ENCODE measurements around the gene BPTF.
A peak's percentile ranks its signal among the peaks of the same experiment; 100 is the strongest.
"Not testable (repeated sequence)": the region's sequence is repeated elsewhere in the genome, so short reads cannot be mapped to it uniquely, and the experiment has no call there.

The BPTF gene

DNA sequence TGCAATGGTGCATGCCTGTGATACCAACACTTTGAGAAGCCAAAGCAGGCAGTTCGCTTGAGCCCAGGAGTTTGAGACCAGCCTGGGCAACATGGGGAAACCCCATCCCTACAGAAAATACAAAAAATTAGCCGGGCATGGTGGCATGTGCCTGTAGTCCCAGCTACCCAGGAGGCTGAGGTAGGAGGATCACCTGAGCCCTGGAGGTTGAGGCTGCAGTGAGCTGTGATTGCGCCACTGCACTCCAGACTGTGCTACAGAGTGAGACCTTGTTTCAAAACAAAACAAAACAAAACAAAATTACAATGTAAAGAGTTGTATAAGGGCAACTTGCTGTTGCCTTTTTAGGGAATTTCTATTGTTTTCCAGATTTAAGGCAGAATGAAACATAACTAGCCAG lies 155.6 kb downstream of the BPTF start:
- not testable (repeated sequence) for DNase-seq

DNA sequence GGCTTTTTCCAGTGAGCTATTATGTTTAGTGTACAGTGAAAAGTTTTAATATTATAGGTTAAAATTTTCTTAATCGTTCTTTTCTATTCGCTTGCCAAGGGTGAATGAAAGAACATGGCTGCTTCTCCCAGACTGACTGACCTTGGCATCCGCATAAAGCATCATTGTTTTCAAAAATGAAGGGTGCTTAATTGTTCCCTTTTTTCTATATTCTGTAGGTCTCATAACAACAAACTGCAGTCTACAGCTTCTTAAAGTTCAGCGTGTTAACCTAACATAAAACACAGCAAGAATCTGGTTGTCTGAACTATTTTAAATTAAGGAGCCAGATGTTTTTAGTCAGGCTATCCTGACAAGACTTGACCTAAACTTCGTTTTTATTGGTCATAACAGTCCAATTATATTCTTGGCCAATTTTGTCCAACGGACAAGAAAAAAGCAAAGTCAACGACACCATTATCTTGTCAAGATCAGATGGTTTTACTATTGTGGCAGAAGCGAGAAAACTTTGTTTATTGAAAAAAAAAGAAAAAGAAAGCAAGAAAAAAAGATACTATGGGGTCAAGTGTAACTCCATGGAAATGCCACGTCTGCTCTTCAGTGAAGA lies 156.8 kb downstream of the BPTF start:
- DNase-seq: no peak

DNA sequence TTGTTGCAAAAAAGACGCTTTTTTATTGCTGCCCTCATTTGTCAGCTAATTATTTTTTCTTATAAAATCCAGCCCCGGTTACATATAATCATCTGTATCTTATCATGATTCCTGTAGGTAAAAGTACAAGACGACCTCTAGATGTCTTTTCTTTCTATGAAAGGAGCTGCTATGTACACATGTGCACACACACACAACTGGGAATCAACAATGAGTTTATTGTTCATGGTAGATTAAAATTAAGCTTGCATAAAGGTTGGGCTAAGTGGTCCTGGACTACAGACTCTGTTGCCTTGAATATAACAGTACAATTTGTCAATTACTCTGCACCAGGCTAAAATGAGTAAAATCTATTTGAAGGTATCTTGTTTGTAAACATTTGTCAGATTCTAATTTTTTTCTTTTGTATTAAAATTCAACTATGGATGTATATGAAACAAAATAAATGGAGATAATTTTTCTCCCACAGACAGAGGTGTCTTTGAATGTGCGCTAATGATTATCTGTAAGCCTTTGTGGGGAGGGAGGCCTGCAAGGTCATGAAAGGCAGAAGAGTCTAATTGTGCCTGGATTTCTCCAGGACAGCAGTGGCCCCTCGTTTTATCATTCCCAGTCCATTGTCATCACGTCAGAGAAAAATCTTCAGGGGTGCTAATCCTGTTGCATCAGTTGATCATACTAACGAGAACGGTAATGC lies 157.5 kb downstream of the BPTF start:
- DNase-seq: no peak

DNA sequence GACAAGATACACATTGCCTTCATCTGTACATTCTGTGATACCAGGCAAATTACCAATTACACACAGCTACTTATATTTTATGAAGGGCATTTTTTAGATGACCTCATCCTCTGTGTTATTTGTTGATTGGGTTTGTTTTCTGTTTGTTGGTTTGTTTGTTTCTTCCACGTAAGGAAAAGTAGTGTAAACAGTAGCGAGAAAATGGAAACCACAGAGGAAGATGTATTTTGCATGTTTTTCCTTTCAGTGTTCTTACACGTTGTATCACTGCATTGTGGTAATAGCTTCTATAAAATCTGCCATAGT lies 158.0 kb downstream of the BPTF start:
- DNase-seq: no peak

DNA sequence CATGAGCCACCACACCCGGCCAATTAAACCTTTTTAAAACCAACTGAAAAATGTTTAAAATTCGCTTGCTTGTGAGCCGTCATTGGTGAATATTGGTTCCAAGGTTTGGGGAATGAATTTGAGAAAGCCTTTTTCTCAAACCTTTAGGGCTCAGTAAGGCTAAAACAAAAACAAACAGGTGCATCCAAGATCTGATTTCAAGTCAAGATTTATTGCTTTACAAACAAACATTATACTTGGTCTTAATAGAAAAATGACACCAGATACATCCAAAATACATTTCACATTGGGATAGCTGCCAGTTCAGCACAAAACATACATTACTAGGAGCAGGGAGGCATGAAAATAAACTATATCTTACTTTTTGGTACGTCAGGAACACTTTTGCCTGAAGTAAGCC lies 165.6 kb downstream of the BPTF start:
- no peak for DNase-seq

DNA sequence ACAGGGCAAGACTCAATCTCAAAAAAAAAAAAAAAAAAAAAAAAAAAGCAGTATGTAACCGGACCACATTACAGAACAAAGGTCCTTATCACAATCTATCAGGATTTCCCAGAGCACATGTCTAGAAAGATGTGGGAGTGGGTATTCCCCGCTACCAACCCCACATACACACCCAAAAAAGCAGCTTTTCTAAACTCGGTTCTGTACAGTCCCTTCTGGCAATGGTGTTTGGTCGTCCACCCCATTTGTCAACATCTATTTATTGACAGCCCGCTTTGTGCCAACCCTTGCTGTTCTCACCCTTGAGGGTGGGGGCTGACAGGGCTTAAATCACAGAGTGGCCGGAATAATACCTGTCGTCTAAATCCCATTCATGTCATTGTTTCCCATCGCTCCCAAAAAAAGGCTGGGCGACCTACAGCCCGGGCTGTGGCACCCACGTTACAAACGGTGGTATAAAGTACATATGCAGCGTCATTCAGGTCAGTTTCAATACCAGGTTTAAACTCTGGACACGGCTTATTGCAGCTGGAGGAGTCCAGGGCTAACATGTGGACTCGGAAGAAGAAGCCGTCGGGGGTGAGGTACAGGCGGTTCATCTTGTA lies 167.3 kb downstream of the BPTF start:
- peak; percentile 66 for DNase-seq

DNA sequence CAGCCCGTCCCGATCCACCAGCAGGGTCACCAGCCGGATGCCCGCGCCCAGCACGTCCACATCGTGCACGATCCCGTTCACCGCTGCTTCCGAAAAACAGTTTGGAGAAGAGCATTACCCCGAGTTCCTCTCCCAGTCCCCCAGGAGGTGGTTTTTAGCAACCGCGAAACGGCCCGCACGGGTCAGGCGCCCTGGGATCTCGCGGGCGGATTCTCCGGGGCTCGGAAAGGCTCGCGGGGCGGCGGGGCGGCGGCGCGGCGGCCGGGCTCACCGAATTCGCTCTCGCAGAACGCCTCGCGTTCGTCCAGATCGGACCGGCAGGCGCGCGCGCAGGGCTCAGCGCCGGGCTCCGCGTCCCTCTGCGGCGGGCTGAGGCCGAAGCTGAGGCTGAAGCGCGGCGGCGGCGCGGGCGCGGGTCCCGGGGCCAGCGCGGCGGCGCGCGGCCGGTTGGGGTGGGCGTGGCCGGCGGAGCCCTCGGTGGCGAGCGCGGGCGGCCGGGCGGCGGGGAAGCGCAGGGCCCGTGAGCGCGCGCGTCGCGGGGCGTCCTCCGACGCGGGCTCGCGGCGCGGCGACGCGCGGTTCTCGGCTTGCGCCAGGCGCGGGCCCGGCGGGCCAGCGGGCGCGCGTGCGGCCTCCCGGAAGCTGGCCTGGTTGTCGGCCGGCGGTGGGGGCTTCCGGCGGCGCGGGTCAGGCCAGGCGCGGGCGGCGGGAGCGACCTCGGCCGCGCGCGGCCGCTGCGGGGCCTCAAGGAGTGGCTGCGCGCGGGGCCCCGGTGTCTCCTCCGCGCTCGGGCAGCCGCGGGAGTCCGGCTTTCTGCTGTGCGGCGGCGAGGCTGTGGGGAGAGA lies 168.1 kb downstream of the BPTF start:
- DNase-seq: peak; percentile 83

DNA sequence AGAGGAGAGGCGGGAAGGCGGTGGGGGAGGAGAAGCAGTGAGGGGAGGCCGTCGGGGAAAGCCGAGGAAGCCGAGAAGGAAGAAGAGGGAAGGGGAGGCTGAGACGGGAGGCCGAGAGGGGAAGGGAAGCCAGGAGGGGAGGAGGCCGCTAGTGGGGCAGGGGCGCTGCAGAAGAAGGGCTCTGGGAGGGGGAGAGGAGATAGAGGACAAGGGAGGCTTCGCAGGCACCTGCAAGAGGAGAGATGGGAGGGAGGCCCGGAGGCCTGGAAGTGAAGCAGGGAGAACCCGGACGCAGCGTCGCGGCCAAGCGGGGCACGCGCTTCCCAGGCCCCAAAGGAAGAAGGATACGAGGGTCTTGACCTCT lies 168.7 kb downstream of the BPTF start:
- DNase-seq: peak; percentile 46

DNA sequence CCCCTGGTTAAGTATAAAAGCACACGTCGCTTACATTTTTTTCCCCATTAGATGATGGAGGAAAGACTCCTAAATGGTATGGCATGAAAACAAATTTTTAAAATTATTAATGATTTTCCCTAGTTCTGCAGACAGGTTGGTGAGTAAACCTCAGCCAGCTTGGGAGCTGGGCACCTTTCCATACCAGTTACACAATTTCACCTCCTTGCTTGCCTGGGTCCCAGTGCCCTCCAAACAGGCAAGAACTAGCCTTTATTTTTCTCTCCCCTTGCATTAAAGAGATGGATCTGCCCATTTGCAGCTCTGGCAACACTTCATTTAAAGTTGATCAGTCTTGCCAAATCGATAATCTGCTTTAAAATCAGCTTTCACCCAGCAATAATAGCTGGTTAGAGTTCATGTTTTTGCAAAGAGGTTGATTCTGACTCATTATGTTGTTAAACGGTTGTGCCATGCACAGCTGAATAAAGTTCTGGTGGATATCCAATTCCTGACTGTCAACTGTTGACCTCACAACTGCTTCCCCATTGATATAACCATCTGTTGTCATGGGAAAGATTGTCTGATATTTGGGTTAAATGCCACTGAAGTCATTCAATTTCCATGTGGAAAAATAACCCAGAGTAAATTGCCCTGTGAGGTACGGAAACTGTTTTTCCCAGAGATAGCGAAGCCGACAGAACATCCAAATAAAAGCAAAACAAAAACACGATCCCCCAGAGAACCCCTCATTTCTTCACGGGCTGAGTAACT lies 169.7 kb downstream of the BPTF start:
- peak; percentile 58 for DNase-seq

DNA sequence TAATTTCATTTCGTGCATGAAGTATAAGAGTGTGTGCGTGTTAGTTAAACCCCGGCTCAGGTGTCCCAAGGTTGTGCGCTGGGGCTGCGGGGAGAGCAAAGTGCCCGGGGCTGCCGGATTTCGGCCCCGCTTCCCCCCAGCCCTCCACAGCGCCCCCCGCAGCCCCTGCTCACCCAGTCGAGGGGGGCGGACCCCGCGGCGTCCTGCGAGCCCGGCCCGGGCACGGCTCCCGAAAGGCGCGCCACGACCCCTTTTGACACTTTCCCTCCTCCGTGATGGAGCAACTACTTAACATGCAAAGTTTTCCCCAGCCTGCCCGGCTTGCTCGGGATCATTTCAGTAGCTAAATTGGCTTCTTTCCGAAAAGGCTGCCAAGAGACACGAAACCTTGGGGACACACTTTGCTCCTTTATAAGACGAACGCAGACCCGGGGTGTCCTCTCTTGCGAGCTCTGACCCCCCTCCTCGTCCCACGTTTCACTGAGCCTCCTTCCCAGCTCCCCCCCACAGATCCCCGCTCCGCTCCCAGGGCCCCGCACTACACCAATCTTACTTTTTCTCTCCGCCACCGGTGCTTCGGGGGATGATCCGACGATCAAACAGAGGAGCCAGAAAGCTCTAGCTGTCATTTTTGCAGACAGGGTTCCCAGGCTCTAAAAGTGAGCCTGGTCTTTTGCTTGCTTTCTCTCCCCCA lies 170.4 kb downstream of the BPTF start:
- peak; percentile 9 for DNase-seq

DNA sequence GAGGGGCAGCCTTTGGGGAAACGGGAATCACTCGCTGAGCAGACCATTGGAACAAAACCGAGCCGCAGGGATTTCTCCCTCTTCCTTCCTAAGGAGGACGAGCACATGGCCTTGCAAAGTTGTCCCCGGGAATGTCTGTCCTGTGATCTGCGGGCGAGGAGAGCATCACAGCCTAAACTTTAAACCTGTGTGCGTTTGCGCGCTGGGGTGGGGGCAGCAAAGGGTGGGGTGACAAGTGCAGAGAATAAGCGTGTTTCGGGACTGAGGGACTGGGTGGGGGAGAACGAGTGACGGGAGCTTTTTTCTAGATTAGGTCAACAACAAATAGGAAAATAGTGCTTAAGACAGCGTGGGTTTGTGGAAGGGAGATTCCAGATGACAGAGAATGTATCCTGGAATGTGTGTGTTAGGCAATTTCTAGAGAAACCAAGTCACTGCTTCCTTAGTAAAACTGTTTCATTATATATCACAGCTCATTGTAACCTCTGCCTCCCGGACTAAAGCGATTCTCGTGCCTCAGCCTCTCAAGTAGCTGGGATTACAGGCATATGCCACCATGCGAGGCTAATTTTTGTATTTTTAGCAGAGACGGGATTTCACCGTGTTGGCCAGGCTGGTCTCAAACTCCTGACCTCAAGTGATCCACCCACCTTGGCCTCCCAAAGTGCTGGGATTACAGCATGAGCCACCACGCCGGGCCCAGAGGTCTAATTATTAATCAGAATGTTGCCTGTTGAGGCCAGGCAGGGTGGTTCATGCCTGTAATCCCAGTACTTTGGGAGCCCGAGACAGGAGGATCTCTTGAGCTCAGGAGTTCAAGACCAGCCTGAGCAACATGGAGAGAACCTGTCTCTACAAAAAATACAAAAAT lies 171.2 kb downstream of the BPTF start, which contains the start of gene C17orf58:
TSS of gene C17orf58 (minus strand) at position 169 of the 871 bp plus-strand sequence. CDS start 271 bp downstream, outside the sequence.
- not testable (repeated sequence) for DNase-seq

DNA sequence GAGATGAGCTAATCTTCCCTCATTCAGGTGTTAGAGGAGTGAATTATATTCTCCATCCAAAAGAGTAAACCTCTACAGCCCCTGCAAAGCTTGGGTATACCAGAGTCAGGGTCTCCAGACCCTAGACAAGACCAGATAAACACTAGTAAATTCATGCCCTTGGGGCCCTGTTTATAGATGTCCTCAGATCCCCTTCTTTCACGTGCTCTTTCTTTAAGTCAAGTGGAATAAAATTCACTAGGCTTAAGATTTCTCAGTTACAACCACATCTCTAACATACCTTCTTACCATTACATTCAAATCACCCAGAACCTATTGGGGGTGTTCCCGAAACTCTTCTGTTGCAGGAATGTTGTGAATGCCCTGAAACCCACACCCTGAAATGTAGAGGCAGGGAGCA lies 173.2 kb downstream of the BPTF start:
- DNase-seq: no peak

DNA sequence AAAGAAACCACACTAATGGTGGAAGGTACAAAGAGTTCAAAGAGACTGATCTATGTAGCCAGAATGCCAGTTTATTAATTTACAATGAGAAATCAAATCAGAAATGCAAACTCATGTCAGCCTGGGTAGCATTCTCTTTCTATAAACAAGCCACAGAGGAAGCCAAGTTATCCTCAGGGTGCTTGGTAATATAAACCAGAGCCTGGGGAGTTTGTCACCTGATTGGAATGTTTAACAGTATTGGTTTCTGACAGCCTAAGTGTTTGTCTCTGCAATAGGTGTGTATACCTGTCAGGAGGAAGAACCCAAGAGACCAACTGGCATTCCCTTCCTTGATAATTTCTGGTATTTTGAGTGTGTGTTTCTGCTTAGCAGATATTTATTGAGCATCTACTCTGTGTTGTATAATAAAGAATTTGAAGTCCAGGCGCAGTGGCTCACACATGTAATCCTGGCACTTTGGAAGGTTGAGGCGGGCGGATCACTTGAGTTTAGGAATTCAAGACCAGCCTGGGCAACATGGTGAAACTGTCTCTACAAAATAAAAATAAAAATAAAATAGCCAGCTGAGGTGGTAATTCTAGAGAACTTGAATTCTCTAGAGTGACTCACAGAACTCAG lies 174.1 kb downstream of the BPTF start:
- DNase-seq: no peak

DNA sequence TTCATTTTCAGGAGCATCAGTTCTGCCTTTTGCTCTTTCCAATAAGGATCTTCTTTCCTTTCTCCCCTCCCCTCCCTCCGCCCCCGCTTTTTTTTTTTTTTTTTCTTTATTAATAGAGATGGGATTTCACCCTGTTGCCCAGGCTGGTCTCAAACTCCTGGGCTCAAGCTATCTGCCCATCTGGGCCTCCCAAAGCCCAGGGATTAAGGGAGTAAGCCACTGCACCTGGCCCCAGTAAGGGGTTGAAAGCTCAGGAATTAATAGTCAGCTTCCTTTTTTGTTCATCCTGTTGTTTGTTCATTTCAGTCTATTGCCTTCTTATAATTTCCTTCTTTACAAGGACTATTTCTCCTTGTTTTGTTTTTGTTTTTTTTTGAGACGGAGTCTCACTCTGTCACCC lies 178.9 kb downstream of the BPTF start:
- DNase-seq: no peak

DNA sequence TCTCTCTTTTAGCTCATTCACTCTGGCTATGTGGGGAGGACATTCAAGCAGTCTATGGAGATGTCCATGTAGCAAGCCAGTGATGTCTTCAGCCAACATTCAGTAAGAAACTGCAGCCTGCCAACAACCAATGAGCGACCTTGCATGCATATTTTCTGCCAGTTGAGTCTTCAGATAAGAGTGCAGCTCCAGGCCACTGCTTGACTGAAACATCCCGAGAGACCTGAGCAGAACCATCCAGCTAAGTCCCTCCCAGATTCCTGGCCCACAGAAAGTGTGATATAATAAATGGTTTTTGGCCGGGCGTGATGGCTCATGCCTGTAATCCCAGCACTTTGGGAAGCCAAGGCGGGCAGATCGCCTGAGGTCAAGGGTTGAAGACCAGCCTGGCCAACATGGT lies 181.5 kb downstream of the BPTF start:
- DNase-seq: no peak

DNA sequence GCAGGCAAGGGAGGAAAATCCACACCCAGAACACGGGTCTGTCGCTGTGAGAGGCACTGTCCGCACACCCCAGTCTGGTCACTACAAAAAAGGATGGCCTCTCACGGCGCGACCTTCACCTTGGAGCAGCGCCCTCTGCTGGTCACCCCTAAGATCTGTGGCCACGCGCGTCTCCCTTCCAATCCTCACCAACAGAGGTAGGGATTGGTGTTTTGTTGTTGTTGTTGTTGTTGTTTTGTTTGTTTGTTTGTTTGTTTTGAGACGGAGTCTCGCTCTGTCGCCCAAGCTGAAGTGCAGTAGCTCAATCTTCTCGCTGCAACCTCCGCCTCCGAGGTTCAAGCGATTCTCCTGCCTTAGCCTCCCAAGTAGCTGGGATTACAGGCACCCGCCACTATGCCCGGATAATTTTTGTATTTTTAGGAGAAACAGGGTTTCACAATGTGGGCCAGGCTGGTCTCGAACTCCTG lies 185.9 kb downstream of the BPTF start:
- peak; percentile 67 for DNase-seq

DNA sequence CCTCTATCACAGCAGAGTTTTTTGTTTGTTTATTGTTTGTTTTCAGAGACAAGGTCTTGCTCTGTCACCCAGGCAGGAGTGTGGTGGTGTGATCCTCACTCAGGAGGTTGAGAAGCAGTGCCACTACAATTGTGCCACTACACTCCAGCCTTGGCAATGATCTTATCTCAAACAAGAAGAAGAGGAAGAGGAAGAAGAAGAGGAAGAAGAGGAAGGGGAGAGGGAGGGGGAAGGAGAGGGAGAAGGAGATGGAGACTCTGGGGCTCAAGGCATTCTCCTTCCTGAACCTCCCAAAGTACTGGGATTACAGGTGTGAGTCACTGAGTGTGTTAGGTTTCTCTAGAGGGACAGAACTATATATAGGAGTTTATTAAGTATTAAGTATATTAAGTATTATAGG lies 188.1 kb downstream of the BPTF start:
- DNase-seq: no peak

DNA sequence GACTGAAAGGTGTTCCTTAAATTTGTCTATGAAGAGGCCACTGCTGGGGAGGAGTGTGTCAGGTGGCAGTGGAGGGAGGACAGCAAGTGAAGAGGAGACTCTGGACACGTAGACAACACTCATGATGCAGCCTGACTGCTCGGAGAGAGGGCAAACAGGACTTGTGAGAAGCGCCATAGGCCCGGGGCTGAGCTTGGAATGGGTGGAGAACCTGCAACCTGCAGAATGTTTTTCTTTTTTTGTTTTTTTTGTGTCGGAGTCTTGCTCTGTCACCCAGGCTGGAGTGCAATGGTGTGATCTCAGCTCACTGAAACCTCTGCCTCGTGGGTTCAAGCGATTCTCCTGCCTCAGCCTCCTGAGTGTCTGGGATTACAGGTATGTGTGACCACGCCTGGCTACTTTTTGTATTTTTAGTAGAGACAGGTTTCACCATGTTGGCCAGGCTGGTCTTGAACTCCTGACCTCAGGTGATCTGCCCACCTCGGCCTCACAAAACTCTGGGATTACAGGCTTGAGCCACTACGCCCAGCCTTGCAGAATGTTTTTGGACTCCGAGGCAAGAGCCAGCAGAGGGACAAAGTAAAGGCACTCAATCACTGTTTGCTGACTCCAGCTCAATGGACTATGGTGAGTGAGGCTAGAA lies 189.9 kb downstream of the BPTF start:
- DNase-seq: no peak

DNA sequence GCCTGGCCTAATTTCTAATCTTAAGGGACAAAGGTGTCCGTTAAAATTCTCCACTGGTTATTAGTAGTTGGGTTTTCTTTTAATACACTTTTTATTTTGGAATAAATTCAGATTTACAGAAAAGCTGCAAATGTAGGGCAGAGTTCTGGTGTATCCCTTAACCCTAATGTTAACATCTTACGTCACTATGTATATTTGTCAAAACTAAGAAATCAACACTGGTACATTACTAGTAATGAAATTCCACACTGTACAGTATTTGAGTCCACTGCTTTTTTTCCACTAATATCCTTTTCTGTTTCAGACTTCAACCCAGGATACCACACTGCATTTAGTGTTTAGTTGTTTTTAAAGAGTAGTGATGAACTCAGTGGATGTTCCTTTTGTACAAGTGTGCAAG lies 191.5 kb downstream of the BPTF start:
- DNase-seq: no peak

DNA sequence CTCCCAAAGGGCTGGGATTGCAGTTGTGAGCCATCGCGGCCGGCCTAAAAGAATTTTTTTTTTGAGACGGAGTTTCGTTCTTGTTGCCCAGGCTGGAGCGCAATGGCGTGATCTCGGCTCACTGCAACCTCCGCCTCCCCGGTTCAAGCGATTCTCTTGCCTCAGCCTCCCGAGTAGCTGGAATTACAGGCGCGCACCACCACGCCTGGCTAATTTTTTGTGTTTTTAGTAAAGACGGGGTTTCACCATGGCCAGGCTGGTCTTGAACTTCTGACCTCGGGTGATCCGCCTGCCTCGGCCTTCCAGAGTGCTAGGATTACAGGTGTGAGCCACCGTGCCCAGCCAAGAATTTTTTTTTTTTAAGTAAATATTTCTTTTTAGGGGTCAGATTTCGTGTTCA lies 193.2 kb downstream of the BPTF start:
- not testable (repeated sequence) for DNase-seq
